ENCODE results near the gene ST8SIA3.
"Not testable (repeated sequence)": the region's sequence is repeated elsewhere in the genome, so short reads cannot be mapped to it uniquely, and the experiment has no call there.

ST8SIA3 gene

DNA sequence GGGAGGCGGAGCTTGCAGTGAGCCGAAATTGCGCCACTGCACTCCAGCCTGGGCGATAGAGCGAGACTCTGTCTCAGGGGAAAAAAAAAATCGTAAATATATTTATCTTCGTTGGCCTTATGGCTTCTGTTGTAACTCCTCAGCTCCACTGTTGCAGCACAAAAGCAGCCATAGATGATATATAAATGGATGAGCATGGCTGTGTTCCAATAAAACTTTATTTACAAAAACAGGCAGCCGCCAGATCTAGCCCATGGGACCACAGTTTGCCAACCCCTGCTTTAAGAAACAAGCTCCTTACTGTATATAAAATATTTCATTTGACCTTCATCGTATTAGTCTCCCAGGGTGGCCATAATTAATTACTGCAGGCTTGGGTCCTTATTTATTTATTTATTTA is 20.1 kb downstream of the ST8SIA3 start:
- no peak for DNase-seq

GRCh38 chr18:57373017-57373416 is 20.7 kb downstream of the ST8SIA3 start:
- DNase-seq = no peak

DNA sequence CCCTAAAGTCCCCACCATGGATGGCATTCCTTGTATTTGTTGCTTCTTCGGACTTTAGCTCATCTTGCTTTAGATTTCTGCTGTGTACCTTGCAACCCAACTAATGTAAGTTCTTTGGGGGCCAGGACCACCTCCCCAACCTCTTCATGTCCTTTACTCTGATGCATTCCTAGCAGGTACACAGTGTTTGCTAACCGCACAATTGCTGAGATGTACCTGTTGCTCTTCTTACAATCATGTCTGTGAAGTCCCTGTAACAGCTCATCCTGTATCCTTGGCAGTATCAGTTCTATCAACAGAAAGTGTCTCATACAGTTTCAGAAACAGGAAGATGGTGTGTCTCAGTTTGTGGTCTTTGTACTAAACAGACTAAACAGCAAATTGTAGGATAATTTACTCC is 24.1 kb downstream of the ST8SIA3 start:
- DNase-seq = no peak

GRCh38 chr18:57389271-57389670 is 36.9 kb downstream of the ST8SIA3 start:
- DNase-seq = no peak

- no peak for DNase-seq
Measured at GRCh38 chr18:57390044-57390443, 37.7 kb downstream of the ST8SIA3 start.

GRCh38 chr18:57394749-57395148 is 42.4 kb downstream of the ST8SIA3 start:
- not testable (repeated sequence) for DNase-seq

- DNase-seq = not testable (repeated sequence)
Measured at GRCh38 chr18:57396831-57397230, 44.5 kb downstream of the ST8SIA3 start.

- no peak for DNase-seq
Measured at GRCh38 chr18:57397440-57398132, 45.2 kb downstream of the ST8SIA3 start.

- no peak for DNase-seq
Measured at GRCh38 chr18:57404345-57404744, 52.0 kb downstream of the ST8SIA3 start.

GRCh38 chr18:57409650-57410049 is 57.3 kb downstream of the ST8SIA3 start:
- DNase-seq = no peak

- DNase-seq = no peak
Measured at GRCh38 chr18:57410749-57411148, 58.4 kb downstream of the ST8SIA3 start.

- DNase-seq = no peak
Measured at GRCh38 chr18:57416542-57416941, 64.2 kb downstream of the ST8SIA3 start.
